LNCaP clone FGC (cell line): ENCODE results near the gene DPM1.

ENCODE experiments used
- DNase-seq: peaks from one replicate; pipeline ENCODE4 v3.0.0-alpha.2; 2011; ENCODE audit warnings: low read depth
- H3K4me3 ChIP-seq: 2 replicates; pipeline ENCODE4 v1.5.1; 2011; ENCODE audit warnings: mild to moderate bottlenecking, low read depth, low read length, control low read depth
- TF ChIP-seq, protein P1 (sequence below): IDR thresholded peaks from 2 replicates; pipeline ENCODE4 v1.5.1; 2012; ENCODE audit warnings: mild to moderate bottlenecking; ENCODE audit not compliant: control insufficient read depth, insufficient read depth; ENCODE audit errors: extremely low read depth

DPM1 gene

DNA sequence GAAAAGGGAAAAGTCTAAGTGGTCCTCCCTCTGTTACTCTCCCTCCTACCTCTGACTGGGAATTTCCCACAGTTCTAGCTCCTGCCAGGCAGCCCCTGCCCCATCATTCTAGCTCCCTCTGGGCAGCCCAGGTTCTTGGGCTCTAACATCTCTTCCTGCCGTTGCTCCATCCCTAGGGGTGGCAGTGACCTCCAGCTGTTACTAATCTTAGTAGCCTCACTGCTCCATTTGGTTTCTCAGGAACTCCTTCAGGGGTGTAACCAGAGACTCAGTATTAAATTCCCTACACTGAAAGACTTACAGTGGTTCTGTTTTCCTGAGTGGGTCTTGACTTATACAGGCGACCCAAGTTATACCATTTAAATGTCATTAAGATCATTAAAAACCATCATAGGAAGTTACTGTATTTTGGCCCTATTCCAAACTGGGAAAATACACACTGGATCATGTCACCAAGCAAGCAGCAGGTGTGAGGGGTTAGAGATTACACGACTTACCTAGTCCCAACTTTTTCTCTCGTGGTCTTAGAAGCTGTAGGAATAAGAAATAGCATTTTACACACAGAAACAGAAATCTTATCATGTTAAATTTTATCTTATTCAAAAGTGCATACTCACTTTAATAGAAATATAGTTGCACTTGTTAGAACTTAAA lies 10.1 kb downstream of the DPM1 start:
- H3K4me3 ChIP-seq, result no peak overlapping the region
- TF ChIP-seq, protein P1, sequence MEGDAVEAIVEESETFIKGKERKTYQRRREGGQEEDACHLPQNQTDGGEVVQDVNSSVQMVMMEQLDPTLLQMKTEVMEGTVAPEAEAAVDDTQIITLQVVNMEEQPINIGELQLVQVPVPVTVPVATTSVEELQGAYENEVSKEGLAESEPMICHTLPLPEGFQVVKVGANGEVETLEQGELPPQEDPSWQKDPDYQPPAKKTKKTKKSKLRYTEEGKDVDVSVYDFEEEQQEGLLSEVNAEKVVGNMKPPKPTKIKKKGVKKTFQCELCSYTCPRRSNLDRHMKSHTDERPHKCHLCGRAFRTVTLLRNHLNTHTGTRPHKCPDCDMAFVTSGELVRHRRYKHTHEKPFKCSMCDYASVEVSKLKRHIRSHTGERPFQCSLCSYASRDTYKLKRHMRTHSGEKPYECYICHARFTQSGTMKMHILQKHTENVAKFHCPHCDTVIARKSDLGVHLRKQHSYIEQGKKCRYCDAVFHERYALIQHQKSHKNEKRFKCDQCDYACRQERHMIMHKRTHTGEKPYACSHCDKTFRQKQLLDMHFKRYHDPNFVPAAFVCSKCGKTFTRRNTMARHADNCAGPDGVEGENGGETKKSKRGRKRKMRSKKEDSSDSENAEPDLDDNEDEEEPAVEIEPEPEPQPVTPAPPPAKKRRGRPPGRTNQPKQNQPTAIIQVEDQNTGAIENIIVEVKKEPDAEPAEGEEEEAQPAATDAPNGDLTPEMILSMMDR, result no peak
- no peak for DNase-seq

DNA sequence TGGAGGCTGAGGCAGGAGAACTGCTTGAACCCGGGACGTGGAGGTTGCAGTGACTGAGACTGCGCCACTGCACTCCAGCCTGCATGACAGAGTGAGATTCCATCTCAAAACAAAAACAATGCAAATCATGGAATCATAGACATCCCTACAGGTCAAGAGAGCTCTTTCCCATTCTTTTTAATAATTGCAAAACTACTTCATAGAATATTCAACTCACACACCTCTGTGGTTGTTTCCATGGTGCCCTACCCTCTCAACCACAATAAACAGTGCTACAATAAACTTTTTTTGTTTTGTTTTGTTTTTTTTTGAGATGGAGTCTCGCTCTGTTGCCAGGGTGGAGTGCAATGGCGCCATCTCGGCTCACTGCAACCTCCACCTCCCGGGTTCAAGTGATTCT lies 15.3 kb downstream of the DPM1 start:
- TF ChIP-seq, protein P1, result no peak
- no peak overlapping the region for H3K4me3 ChIP-seq
- DNase-seq, result no peak

DNA sequence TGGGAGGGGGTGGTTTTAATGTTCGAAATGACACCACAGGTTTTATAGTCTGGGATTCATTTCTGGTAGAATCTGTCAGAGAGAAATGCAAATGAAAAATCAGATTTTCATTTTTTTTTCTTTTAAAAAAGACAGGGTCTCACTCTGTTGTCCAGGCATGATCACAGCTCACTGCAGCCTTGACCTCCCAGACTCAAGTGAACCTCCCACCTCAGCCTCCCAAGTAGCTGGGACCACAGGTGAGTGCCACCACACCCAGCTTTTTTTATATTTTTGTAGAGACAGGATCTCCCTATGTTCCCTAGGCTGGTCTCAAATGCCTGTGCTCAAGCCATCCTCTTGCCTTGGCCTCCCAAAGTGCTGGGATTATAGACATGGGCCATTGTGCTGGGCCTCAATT lies 24.7 kb downstream of the DPM1 start:
- no peak overlapping the region for H3K4me3 ChIP-seq
- TF ChIP-seq, protein P1, result no peak
- no peak for DNase-seq

DNA sequence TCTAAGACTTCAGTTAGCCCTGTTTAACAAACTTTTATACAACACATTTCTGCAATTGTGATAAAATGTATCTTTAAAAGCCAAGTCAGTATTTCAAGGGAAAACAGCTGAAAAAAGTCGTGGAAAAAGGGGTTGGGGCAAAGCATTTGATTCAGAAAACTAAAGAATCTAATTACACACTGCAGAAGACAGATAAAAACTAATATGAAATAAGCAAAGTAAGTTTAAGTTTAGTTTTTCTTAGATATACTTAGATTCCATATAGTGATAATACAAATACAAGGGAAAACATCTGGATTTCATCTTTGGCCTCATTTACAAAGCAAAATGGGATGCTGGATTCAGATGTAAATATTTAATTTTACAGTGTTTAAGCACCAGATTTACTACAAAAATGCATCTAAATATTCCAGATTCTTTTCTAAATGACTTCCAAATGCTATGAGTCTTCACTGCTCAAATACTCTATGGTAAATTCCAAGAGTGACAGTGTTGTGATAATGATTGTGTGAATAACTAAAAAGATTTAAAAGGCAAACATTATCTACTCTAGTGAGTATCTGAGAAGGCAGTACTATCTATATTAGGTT lies 25.5 kb downstream of the DPM1 start:
- TF ChIP-seq, protein P1, result no peak
- H3K4me3 ChIP-seq, result no peak overlapping the region
- DNase-seq, result no peak

DNA sequence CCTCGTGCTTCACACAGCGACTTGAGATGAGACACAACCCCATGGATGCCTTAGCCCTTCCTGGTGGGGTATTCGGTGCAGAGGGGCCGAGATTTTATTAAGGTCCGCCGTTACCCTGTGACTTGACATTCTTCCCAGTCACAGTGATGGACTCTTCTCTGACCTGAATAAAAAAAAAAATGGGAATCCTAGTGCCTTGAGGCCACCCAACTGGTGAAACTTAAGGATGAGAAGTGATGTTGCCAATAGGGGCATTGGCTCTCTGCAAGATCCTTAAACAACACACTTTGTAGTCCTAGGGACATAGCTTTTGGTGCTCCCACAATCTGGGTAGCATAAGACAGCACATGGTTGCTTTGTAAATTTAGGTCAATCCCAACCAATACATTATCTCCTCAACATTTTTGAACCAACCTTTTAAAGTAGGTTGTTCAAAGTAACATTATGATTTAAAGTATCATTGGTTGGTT lies 26.3 kb downstream of the DPM1 start:
- no peak for DNase-seq
- TF ChIP-seq, protein P1, result no peak
- peak overlapping the region; percentile 58 for H3K4me3 ChIP-seq

DNA sequence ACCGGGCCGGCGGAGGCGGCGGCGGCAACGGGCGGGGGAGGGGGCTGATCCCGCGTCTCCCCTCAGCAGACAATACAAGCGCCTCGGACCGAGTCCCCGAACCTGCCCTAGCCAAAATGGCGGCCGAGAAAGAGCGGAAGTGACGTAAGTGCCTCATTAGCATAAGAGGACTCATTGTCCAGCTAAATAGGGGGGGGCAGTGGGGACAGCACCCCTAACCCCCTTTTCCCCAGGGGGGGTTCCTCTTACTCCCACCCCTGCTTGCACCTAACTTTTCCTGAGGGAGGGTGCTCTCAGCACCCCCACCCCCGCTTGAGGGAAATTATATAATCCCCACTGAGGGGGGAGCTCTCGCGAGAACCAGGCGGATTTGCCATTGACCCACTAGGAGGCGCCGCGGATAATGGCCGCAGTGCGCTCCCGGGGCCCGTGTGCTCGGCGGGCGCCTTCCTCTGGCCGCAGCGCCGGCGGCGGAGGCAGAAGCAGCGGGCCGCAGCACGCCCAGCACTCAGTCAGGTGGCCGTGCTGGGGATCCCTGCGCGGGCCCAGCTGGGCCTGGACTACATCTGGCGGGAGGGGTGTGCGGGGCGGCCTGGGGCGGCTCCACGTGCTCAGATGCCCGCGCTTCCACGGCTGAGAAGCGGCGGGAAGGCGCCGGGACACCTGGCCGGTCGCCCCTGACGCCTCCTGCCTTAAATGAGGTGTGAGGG lies 26.9 kb downstream of the DPM1 start, which contains the start of gene ADNP:
Gene ADNP (minus strand): TSS at position 132 of the 710 bp plus-strand sequence. CDS start 27,441 bp downstream, outside the sequence.
- TF ChIP-seq, protein P1, result peak; percentile 68
- H3K4me3 ChIP-seq, result peak within 1 kb of the TSS; percentile 74
- DNase-seq, result peak; percentile 83
